ENCODE data around the gene SLC25A30. TPM values are rescaled to one million over a fixed set of nuclear protein-coding genes. Genes with fewer than 3 reads are reported as not detected.

SLC25A30 gene
- total and polyA plus RNA-seq, 5 donors from 2014 or later: 0.41 to 22.9 (median 1.8) TPM

GRCh38 chr13:45370922-45371406, 47.2 kb downstream of the SLC25A30 start:
- H3K4me1 Mint-ChIP-seq: peaks cover 18 to 57% (median 37%) of the 10 kb centered on the region in 4 donors
- peak overlapping the region in 1 of 3 donors; percentile 80 for H3K27ac Mint-ChIP-seq

GRCh38 chr13:45369116-45369515, 49.1 kb downstream of the SLC25A30 start:
- Histone ChIP-seq H3K9me3 (ENCODE audit: control insufficient read depth in 2 of 2, low read length in 2 of 2) (no peaks in the 10 kb centered on the region), H3K27me3 (ENCODE audit: control insufficient read depth, insufficient read depth, low read length) (no peaks in the 10 kb centered on the region), H3K36me3 (ENCODE audit: control insufficient read depth, insufficient read depth, low read length) (no peaks in the 10 kb centered on the region), H3K4me1 (ENCODE audit: control insufficient read depth, insufficient read depth, low read length, poor library complexity, severe bottlenecking) (peaks cover 18% of the 10 kb centered on the region), H3K4me3 (ENCODE audit: low read depth, low read length) (no peak overlapping the region), H3K27ac (ENCODE audit: insufficient read depth, low read length, poor library complexity, severe bottlenecking) (no peak overlapping the region)
- DNase-seq: no peak
- H3K36me3 Mint-ChIP-seq: peaks cover 21% of the 10 kb centered on the region
- H3K27me3 Mint-ChIP-seq: no peaks in the 10 kb centered on the region
- peaks cover 18 to 64% (median 36%) of the 10 kb centered on the region in 4 donors for H3K4me1 Mint-ChIP-seq
- peak overlapping the region; percentile 92 to 94 (median 93) for H3K27ac Mint-ChIP-seq
- no peak for ATAC-seq (ENCODE audit: low read depth in 2 of 2)
- peaks cover 0 to 1% (median 0%) of the 10 kb centered on the region in 7 donors for H3K9me3 Mint-ChIP-seq
- peak overlapping the region in 1 of 4 donors; percentile 75 for H3K4me3 Mint-ChIP-seq

More at GRCh38 chr13:45370922-45371406, 47.2 kb downstream of the SLC25A30 start:
- ATAC-seq (ENCODE audit: low read depth in 2 of 2): no peak
- peaks cover 15% of the 10 kb centered on the region for H3K36me3 Mint-ChIP-seq
- H3K27me3 Mint-ChIP-seq: no peaks in the 10 kb centered on the region
- peaks cover 0 to 1% (median 0%) of the 10 kb centered on the region in 7 donors for H3K9me3 Mint-ChIP-seq
- no peaks in the 10 kb centered on the region for H3K36me3 ChIP-seq (ENCODE audit: control insufficient read depth, insufficient read depth, low read length)
- no peak overlapping the region for H3K4me3 Mint-ChIP-seq
- H3K27me3 ChIP-seq (ENCODE audit: control insufficient read depth, insufficient read depth, low read length): no peaks in the 10 kb centered on the region
- peak; percentile 27 to 47 (median 30) for DNase-seq
- no peak overlapping the region for H3K4me3 ChIP-seq (ENCODE audit: low read depth, low read length)
- no peak overlapping the region for H3K27ac ChIP-seq (ENCODE audit: insufficient read depth, low read length, poor library complexity, severe bottlenecking)
- H3K4me1 ChIP-seq (ENCODE audit: control insufficient read depth, insufficient read depth, low read length, poor library complexity, severe bottlenecking): peaks cover 18% of the 10 kb centered on the region
- H3K9me3 ChIP-seq (ENCODE audit: control insufficient read depth in 2 of 2, low read length in 2 of 2): no peaks in the 10 kb centered on the region

- H3K27ac ChIP-seq (ENCODE audit: insufficient read depth, low read length, poor library complexity, severe bottlenecking): peak overlapping the region; percentile 83
Measured at GRCh38 chr13:45368571-45368970, 49.6 kb downstream of the SLC25A30 start.

GRCh38 chr13:45368005-45368404, 50.2 kb downstream of the SLC25A30 start:
- H3K4me3 Mint-ChIP-seq: peak overlapping the region; percentile 43 to 85 (median 73)
- H3K27ac ChIP-seq (ENCODE audit: insufficient read depth, low read length, poor library complexity, severe bottlenecking): peak overlapping the region; percentile 83
- peaks cover 21 to 68% (median 40%) of the 10 kb centered on the region in 4 donors for H3K4me1 Mint-ChIP-seq
- peak overlapping the region; percentile 92 to 94 (median 93) for H3K27ac Mint-ChIP-seq
- peak overlapping the region; percentile 59 for H3K4me3 ChIP-seq (ENCODE audit: low read depth, low read length)
- H3K36me3 Mint-ChIP-seq: peaks cover 30% of the 10 kb centered on the region
- peaks cover 0 to 6% (median 2%) of the 10 kb centered on the region in 7 donors for H3K9me3 Mint-ChIP-seq
- no peaks in the 10 kb centered on the region for H3K9me3 ChIP-seq (ENCODE audit: control insufficient read depth in 2 of 2, low read length in 2 of 2)
- DNase-seq (peak in 1 of 3 donors; percentile 30), ATAC-seq (ENCODE audit: low read depth in 2 of 2) (no peak)
- H3K36me3 ChIP-seq (ENCODE audit: control insufficient read depth, insufficient read depth, low read length): no peaks in the 10 kb centered on the region
- no peaks in the 10 kb centered on the region for H3K27me3 ChIP-seq (ENCODE audit: control insufficient read depth, insufficient read depth, low read length)
- no peaks in the 10 kb centered on the region for H3K27me3 Mint-ChIP-seq
- H3K4me1 ChIP-seq (ENCODE audit: control insufficient read depth, insufficient read depth, low read length, poor library complexity, severe bottlenecking): peaks cover 18% of the 10 kb centered on the region

More at GRCh38 chr13:45368571-45368970, 49.6 kb downstream of the SLC25A30 start:
- Mint-ChIP-seq H3K27ac (peak overlapping the region; percentile 92 to 94 (median 93)), H3K4me1 (peaks cover 22 to 68% (median 40%) of the 10 kb centered on the region in 4 donors), H3K9me3 (peaks cover 0 to 5% (median 1%) of the 10 kb centered on the region in 7 donors), H3K36me3 (peaks cover 26% of the 10 kb centered on the region), H3K27me3 (no peaks in the 10 kb centered on the region), H3K4me3 (peak overlapping the region; percentile 7 to 85 (median 68))
- Histone ChIP-seq H3K27me3 (ENCODE audit: control insufficient read depth, insufficient read depth, low read length) (no peaks in the 10 kb centered on the region), H3K4me3 (ENCODE audit: low read depth, low read length) (no peak overlapping the region), H3K36me3 (ENCODE audit: control insufficient read depth, insufficient read depth, low read length) (no peaks in the 10 kb centered on the region), H3K9me3 (ENCODE audit: control insufficient read depth in 2 of 2, low read length in 2 of 2) (no peaks in the 10 kb centered on the region), H3K4me1 (ENCODE audit: control insufficient read depth, insufficient read depth, low read length, poor library complexity, severe bottlenecking) (peaks cover 18% of the 10 kb centered on the region)
- no peak for DNase-seq
- no peak for ATAC-seq (ENCODE audit: low read depth in 2 of 2)

GRCh38 chr13:45367358-45367757, 50.8 kb downstream of the SLC25A30 start:
- peak; percentile 87 to 98 (median 90) for DNase-seq
- no peaks in the 10 kb centered on the region for H3K27me3 ChIP-seq (ENCODE audit: control insufficient read depth, insufficient read depth, low read length)
- H3K36me3 Mint-ChIP-seq: peaks cover 35% of the 10 kb centered on the region
- H3K4me1 ChIP-seq (ENCODE audit: control insufficient read depth, insufficient read depth, low read length, poor library complexity, severe bottlenecking): peaks cover 18% of the 10 kb centered on the region
- peak overlapping the region; percentile 83 for H3K27ac ChIP-seq (ENCODE audit: insufficient read depth, low read length, poor library complexity, severe bottlenecking)
- H3K4me3 Mint-ChIP-seq: peak overlapping the region; percentile 67 to 78 (median 73)
- no peaks in the 10 kb centered on the region for H3K9me3 ChIP-seq (ENCODE audit: control insufficient read depth in 2 of 2, low read length in 2 of 2)
- peak overlapping the region; percentile 59 for H3K4me3 ChIP-seq (ENCODE audit: low read depth, low read length)
- H3K9me3 Mint-ChIP-seq: peaks cover 0 to 6% (median 2%) of the 10 kb centered on the region in 7 donors
- peak overlapping the region; percentile 92 to 94 (median 93) for H3K27ac Mint-ChIP-seq
- peaks cover under 1% of the 10 kb centered on the region for H3K36me3 ChIP-seq (ENCODE audit: control insufficient read depth, insufficient read depth, low read length)
- H3K27me3 Mint-ChIP-seq: no peaks in the 10 kb centered on the region
- ATAC-seq (ENCODE audit: low read depth in 2 of 2): peak; percentile 100
- peaks cover 26 to 69% (median 39%) of the 10 kb centered on the region in 4 donors for H3K4me1 Mint-ChIP-seq

GRCh38 chr13:45365558-45365885, 52.7 kb downstream of the SLC25A30 start:
- no peak for ATAC-seq (ENCODE audit: low read depth in 2 of 2)
- Histone ChIP-seq H3K27me3 (ENCODE audit: control insufficient read depth, insufficient read depth, low read length) (no peaks in the 10 kb centered on the region), H3K4me3 (ENCODE audit: low read depth, low read length) (no peak overlapping the region), H3K36me3 (ENCODE audit: control insufficient read depth, insufficient read depth, low read length) (peaks cover 3% of the 10 kb centered on the region), H3K27ac (ENCODE audit: insufficient read depth, low read length, poor library complexity, severe bottlenecking) (peak overlapping the region; percentile 6), H3K9me3 (ENCODE audit: control insufficient read depth in 2 of 2, low read length in 2 of 2) (no peaks in the 10 kb centered on the region), H3K4me1 (ENCODE audit: control insufficient read depth, insufficient read depth, low read length, poor library complexity, severe bottlenecking) (peaks cover 11% of the 10 kb centered on the region)
- H3K27ac Mint-ChIP-seq: peak overlapping the region; percentile 82 to 92 (median 88)
- H3K4me3 Mint-ChIP-seq: peak overlapping the region in 1 of 4 donors; percentile 13
- DNase-seq: no peak
- peaks cover 39% of the 10 kb centered on the region for H3K36me3 Mint-ChIP-seq
- peaks cover 0 to 6% (median 2%) of the 10 kb centered on the region in 7 donors for H3K9me3 Mint-ChIP-seq
- no peaks in the 10 kb centered on the region for H3K27me3 Mint-ChIP-seq
- H3K4me1 Mint-ChIP-seq: peaks cover 32 to 66% (median 41%) of the 10 kb centered on the region in 4 donors

- H3K27me3 ChIP-seq (ENCODE audit: control insufficient read depth, insufficient read depth, low read length): no peaks in the 10 kb centered on the region
- H3K4me1 ChIP-seq (ENCODE audit: control insufficient read depth, insufficient read depth, low read length, poor library complexity, severe bottlenecking): peaks cover 11% of the 10 kb centered on the region
- H3K36me3 ChIP-seq (ENCODE audit: control insufficient read depth, insufficient read depth, low read length): peaks cover 3% of the 10 kb centered on the region
- H3K27ac ChIP-seq (ENCODE audit: insufficient read depth, low read length, poor library complexity, severe bottlenecking): peak overlapping the region; percentile 6
- Mint-ChIP-seq H3K36me3 (peaks cover 40% of the 10 kb centered on the region), H3K4me3 (no peak overlapping the region), H3K27me3 (no peaks in the 10 kb centered on the region), H3K4me1 (peaks cover 32 to 67% (median 41%) of the 10 kb centered on the region in 4 donors), H3K27ac (peak overlapping the region in 2 of 3 donors; percentile 82 to 88), H3K9me3 (peaks cover 0 to 6% (median 2%) of the 10 kb centered on the region in 7 donors)
- ATAC-seq (ENCODE audit: low read depth in 2 of 2) (no peak), DNase-seq (no peak)
- H3K9me3 ChIP-seq (ENCODE audit: control insufficient read depth in 2 of 2, low read length in 2 of 2): no peaks in the 10 kb centered on the region
- H3K4me3 ChIP-seq (ENCODE audit: low read depth, low read length): no peak overlapping the region
Measured at GRCh38 chr13:45364876-45365557, 53.2 kb downstream of the SLC25A30 start.
